GM18873 (cell line): ENCODE results near the gene ADAMTS14.

Source experiments
- ATAC-seq: cut with Tn5 transposase; IDR thresholded peaks from one replicate; pipeline ENCODE4 v1.9.1; 2021; ENCODE audit warnings: mild to moderate bottlenecking, moderate library complexity, moderate number of reproducible peaks; ENCODE audit not compliant: unreplicated experiment, low FRiP score

The ADAMTS14 gene

DNA sequence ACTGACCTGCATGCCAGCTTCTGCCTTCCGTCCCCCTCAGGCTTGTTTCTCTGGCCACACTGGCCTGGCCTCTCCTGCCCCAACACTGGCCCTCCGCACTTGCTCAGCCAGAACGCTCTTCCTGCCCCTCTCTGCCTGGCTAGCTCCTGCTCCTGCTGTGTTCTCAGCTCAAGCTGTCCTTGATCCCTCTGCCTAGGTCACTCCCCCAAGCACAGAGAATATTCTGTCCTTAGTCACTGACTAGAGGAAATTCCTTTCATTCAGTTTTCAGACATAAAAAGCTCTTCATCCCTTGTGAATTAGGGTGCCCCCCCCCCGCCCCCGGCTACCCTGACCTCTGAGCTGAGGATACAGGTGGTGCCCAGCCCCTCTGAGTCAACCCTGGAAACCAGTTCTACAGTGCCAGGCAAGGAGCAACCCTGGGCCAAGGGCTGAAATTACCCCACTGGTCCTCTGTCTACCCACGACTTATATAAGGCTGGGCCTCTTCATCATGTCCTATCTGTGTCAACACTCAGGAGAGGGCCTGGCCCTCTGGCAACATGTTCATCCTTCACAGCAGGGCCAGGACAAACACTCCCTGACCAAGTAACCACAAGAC, 136.8 kb downstream of the ADAMTS14 start:
- ATAC-seq, result no peak

DNA sequence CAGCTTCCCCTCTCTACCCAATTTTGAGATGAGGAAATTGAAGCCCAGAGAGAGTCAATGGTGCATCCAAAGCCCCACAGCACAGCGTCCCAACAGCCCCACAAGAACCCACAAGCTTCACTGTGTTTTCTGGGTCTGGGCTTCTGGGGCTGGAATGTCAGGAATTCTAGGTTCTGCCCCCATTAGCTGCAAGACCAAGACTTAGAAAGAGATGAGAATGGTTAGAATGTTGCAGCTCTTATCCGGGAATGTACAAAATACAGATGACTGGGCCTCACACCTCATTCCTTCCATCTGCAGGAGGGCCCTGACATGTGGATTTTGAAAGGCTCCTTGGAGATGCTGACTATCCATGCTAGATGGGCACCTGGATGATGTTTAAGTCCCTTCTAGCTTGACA, 137.4 kb downstream of the ADAMTS14 start:
- no peak for ATAC-seq

DNA sequence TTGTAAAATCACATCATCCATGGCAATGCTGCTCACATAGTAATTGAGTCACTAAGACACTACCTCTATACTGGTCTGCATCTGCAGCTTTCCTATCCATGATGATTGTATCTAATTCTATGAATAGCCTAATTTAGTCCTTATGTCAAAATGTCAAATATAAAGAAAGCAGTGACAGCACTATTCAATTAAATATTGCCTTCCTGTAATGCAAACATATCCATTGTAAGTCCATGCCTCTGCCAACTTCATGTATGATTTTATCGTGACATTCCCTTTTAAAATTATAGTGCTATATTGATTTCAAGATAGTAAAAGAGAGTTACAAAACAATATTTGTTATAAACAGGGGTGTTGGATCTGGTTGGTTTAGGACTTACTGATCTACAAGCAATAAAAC, 138.7 kb downstream of the ADAMTS14 start:
- ATAC-seq, result no peak

DNA sequence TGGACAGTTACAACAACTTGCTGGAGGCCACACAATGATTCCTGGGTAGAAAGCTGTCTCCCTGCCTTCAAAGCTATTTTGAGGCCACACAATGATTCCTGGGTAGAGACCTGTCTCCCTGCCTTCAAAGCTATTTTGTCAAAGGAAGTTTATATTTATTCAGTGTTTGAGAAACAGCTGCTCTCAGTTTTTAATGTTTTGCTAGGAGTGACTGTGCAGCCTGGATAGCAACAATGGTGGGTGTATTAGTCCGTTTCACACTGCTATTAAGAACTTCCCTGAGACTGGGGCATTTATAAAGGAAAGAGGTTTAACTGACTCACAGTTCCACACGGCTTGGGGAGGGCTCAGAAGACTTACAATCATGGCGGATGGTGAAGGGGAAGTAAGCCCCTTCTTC, 139.6 kb downstream of the ADAMTS14 start:
- ATAC-seq, result no peak
